T-helper 2 cell (primary cell): ENCODE measurements around the gene LSR.
"Not testable (repeated sequence)": the region's sequence is repeated elsewhere in the genome, so short reads cannot be mapped to it uniquely, and the experiment has no call there.

Experiments
- DNase-seq, 5 experiments: peaks; one replicate each; pipeline versions ENCODE4 v3.0.0 to v3.0.0-alpha.2; 2012 to 2022

Gene LSR

GRCh38 chr19:35219008-35219407 lies 29.8 kb upstream of the LSR start:
- no peak for DNase-seq

GRCh38 chr19:35220315-35220921 lies 28.4 kb upstream of the LSR start:
- DNase-seq: peak in 1 of 5 experiments; percentile 74

- DNase-seq: not testable (repeated sequence)
Measured at GRCh38 chr19:35220973-35221590, 27.7 kb upstream of the LSR start.

DNA sequence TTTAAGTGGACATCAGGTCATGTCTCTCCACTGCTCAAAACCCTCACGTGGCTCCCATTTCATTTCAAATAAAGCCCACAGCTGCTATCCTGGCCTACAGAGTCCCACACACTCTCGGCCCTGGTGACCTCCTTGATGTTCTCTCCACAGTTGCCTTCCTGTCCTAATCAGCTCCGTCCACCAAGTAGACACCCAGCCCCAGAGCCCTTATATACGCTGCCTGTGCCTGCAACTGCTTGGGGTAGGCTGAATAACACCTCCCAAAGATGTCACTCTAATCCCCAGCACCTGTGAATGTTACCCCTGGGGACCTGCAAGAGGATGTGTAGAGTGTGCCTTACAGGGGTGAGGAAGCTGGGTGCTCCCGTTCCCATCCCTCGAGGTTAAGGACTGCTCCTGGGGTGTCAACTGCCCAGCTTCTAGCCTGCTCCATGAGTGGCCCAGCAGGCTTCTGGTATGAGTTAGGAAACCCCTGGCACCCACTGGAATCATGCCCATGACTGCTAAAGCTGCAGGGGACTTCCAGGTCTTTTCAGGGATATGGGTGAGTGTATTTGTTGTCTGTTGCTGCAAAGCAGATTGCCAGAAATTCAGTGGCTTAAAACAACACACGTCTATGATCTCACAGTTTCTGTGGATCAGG lies 26.3 kb upstream of the LSR start:
- no peak for DNase-seq

GRCh38 chr19:35223084-35223790 lies 25.6 kb upstream of the LSR start:
- DNase-seq: no peak

DNA sequence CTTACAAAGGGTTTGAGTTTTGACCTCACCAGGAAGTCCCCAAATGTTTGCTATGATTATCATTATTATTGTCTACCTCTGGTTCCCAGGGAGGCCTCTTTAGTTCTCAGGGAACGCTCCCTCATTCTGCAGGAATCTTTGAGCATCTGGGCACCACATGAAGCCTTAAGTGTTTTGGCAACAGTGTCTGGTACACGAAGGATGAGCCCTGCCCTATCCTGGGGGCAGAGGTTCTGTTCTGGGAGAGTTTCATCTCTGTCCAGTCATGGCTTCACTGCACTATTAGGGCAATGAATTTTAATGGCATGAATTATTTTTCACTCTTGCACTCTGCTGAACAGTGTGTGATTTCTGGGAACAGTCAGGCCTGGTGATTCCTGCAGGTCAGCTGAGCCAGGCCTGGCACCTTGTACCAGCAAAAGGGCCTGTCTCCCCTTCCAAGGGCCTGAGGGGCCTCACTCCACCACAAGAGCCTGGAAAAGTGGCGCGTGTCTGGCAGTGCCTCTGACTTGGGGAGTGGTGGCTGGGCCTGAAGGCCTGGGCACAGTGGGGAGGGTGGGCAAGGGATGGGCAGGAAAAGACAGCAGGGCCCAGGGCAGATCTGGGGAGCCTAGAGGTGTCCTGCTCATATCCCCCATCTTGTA lies 24.8 kb upstream of the LSR start:
- no peak for DNase-seq

GRCh38 chr19:35224681-35225571 lies 23.9 kb upstream of the LSR start:
- DNase-seq: no peak

DNA sequence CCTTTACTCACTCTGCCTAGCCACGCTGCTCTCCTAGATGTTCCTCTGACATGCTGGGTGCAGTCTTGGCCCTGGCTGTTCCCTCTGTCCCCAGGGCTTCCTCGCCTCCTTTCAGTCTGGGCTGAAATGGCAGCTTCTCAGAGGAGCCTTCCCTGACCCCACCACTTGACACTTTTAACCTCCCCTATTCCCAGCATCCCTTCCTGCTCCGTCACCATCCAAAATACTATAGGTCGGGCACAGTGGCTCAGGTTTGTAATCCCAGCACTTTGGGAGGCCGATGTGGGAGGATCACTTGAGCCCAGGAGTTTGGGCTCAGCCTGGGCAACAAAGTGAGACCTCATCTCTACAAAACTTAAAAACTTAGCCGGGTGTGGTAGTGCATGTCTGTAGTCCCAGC lies 22.9 kb upstream of the LSR start:
- no peak for DNase-seq

- no peak for DNase-seq
Measured at GRCh38 chr19:35226748-35227147, 22.1 kb upstream of the LSR start.

DNA sequence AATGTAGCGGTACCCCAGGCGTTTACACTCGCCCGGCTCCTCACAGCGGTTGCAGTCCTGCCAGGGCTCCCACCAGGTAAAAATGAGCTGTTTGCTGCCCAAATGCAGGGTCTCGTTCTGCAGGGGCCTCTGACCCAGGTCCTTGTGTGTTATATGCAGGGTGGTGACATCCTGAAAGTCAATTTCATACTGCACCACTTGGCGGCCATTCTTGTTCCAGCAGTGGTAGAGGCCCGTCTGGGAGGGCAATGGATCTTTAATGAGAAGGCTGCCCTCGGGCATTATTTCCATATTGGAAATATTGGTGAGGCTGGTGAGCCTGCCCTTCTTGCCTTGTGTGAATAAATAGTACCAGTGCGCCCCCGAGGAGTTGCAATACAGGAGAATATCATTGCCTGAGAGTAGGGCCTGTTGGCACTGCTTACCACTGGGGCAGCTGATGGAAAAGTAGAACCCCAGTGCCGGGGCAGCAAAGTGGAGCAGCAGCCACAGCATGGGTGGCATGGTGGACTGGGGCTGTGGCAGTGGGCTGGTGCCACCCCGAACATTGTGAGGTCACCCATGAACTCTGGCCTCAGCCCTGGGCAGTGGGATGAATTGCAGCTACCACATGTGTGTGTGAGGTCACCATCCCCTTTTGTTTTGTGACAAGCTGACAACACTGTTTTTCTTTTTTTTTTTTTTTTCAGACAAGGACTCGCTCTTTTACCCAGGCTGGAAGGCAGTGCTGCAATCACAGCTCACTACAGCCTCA lies 20.4 kb upstream of the LSR start, which contains the start of gene FAM187B:
TSS of gene FAM187B (minus strand) at position 563 of the 754 bp plus-strand sequence. CDS start at position 504, 59 bp downstream.
- no peak for DNase-seq

GRCh38 chr19:35229601-35230000 lies 19.2 kb upstream of the LSR start:
- DNase-seq: no peak

DNA sequence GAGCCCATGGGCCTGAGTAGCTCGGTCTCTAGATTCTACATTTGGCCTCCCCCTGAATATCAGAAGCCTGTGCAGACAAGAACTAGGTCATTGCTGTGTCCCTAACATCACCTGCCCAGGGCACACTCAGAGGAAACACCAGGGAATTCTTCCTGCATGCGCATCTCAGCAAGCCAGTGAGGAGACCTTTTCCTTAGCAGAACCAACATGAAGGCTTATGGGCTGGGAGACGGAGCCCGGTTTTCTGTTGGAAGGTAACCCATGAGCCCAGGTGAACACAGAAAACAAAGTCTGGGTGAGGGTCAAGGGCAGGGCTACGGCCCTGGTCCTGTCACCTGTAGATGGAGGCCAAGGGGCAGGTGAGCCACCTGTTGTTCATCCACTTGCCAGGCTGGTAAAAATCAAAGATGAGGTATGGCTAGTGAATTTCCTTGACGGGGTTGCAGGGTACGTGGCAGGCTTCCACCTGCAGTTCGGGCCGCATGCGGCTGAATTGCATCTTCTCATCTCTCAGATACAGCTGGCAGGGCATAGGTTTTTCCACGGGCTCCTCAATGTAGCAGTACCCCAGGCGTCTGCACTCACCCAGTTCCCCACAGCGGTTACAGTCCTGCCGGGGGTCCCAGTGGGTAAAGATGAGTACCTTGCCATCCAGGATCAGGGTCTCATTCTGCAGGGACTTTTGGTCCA lies 16.7 kb upstream of the LSR start:
- DNase-seq: no peak

DNA sequence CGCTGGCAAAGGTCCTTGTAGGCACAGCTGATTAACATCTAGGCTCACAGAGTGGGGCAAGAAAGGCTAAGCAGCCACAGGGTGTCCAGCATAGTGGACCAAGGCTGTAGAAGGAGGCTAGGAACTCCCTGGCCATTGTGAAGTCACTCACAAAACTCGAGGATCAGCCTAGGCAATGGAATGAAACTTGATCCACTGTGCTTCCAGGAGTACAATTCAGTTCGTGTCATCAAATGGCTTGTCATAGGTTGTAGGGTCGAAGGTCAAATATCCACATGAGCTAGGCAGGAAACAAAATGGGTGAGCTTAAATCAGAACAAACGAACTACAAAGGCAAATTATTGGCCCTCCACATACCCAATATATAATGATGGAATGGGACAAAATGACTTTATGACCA lies 15.9 kb upstream of the LSR start:
- no peak for DNase-seq

GRCh38 chr19:35236638-35237400 lies 12.0 kb upstream of the LSR start:
- peak in 1 of 5 experiments; percentile 46 for DNase-seq

GRCh38 chr19:35239597-35239996 lies 9.2 kb upstream of the LSR start:
- not testable (repeated sequence) for DNase-seq

DNA sequence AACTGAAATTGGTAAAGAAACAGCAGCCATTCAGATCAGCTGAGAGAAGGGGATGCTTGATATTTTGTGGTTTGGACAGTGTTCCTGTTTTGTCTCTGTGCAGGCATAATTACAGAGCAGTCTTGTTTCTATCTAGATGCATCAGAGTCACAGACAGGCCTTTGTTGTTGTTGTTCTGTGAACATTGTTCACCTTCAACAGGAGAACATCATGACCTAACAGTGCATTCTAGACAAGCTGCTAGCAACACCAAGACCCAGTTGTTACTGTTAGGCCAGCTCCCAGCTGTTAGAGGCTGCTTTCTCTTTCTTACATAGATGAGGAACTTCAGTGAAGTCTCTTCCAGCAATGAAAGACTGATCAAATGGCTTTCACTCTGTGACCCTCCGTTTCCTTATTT lies 8.5 kb upstream of the LSR start:
- peak in 2 of 5 experiments; percentile 42 to 80 for DNase-seq

GRCh38 chr19:35241417-35241816 lies 7.4 kb upstream of the LSR start:
- DNase-seq: no peak

- no peak for DNase-seq
Measured at GRCh38 chr19:35246466-35247092, 2.2 kb upstream of the LSR start.
